Dendritic cell treated with granulocyte-macrophage colony-stimulating factor and Interleukin-4, amounts not matched to agents 40 ng/mL and 50 ng/mL, for 4 days (primary cell): Measurements from ENCODE around the gene CLK3.
"Not testable (repeated sequence)": the region's sequence is repeated elsewhere in the genome, so short reads cannot be mapped to it uniquely, and the experiment has no call there.

Experiments
- H3K27ac Mint-ChIP-seq: one replicate; pipeline ENCODE4 v1.8.0; 2022; ENCODE audit warnings: mild to moderate bottlenecking, mixed read lengths
- H3K27me3 Mint-ChIP-seq: one replicate; pipeline ENCODE4 v1.8.0; 2022; ENCODE audit warnings: mild to moderate bottlenecking, mixed read lengths
- H3K36me3 Mint-ChIP-seq: one replicate; pipeline ENCODE4 v1.8.0; 2022; ENCODE audit warnings: low read depth, mixed read lengths
- H3K4me1 Mint-ChIP-seq: one replicate; pipeline ENCODE4 v1.8.0; 2022; ENCODE audit warnings: low read depth, mixed read lengths
- H3K4me3 Mint-ChIP-seq: one replicate; pipeline ENCODE4 v1.8.0; 2022; ENCODE audit warnings: mild to moderate bottlenecking, moderate library complexity, mixed read lengths
- H3K9me3 Mint-ChIP-seq: one replicate; pipeline ENCODE4 v1.8.0; 2022; ENCODE audit warnings: mixed read lengths
- intact Hi-C: fragments of 100-400 bp; cut with micrococcal nuclease; formaldehyde crosslinking; loops from one replicate; pipeline ENCODE4 v1.15.0; 2022

Gene CLK3

GRCh38 chr15:74620636-74621545 is 5.3 kb downstream of the CLK3 start:
- no peaks in the 10 kb centered on the region for H3K9me3 Mint-ChIP-seq
- intact Hi-C loops: no loop called here
- peaks cover 63% of the 10 kb centered on the region for H3K4me1 Mint-ChIP-seq
- peaks cover 94% of the 10 kb centered on the region for H3K36me3 Mint-ChIP-seq
- peak overlapping the region; percentile 45 for H3K27ac Mint-ChIP-seq
- no peak overlapping the region for H3K4me3 Mint-ChIP-seq
- no peaks in the 10 kb centered on the region for H3K27me3 Mint-ChIP-seq

DNA sequence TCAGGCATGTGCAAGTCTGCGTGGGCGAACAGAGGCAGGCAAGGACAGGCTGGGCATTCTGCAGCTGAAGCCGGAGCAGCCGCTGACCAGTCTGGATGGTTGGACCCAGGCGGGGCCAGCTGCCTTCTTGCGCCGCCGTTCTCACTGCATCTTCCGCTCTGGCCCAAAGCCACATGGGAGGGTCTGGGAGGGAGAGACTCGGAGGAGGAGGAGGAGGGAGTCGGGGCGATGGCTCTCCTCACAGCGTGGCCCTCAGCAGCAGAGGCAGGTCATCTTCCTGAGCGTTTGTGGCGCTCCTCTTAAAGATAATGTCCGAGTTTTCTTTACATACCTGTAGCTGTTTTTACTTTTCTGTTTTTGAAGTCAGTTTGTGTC is 5.9 kb downstream of the CLK3 start:
- intact Hi-C loops: no loop called here
- Mint-ChIP-seq H3K36me3 (peaks cover 94% of the 10 kb centered on the region), H3K27me3 (no peaks in the 10 kb centered on the region), H3K27ac (no peak overlapping the region), H3K9me3 (no peaks in the 10 kb centered on the region), H3K4me3 (no peak overlapping the region), H3K4me1 (peaks cover 66% of the 10 kb centered on the region)

- H3K27me3 Mint-ChIP-seq: no peaks in the 10 kb centered on the region
- no peak overlapping the region for H3K4me3 Mint-ChIP-seq
- H3K9me3 Mint-ChIP-seq: no peaks in the 10 kb centered on the region
- peaks cover 97% of the 10 kb centered on the region for H3K36me3 Mint-ChIP-seq
- no peak overlapping the region for H3K27ac Mint-ChIP-seq
- peaks cover 66% of the 10 kb centered on the region for H3K4me1 Mint-ChIP-seq
- intact Hi-C loops: no loop called here
Measured at GRCh38 chr15:74621936-74622335, 6.3 kb downstream of the CLK3 start.

GRCh38 chr15:74622758-74623157 is 7.1 kb downstream of the CLK3 start:
- no peaks in the 10 kb centered on the region for H3K27me3 Mint-ChIP-seq
- peaks cover 66% of the 10 kb centered on the region for H3K4me1 Mint-ChIP-seq
- peaks cover 100% of the 10 kb centered on the region for H3K36me3 Mint-ChIP-seq
- intact Hi-C loops: no loop called here
- H3K4me3 Mint-ChIP-seq: no peak overlapping the region
- H3K27ac Mint-ChIP-seq: no peak overlapping the region
- no peaks in the 10 kb centered on the region for H3K9me3 Mint-ChIP-seq

DNA sequence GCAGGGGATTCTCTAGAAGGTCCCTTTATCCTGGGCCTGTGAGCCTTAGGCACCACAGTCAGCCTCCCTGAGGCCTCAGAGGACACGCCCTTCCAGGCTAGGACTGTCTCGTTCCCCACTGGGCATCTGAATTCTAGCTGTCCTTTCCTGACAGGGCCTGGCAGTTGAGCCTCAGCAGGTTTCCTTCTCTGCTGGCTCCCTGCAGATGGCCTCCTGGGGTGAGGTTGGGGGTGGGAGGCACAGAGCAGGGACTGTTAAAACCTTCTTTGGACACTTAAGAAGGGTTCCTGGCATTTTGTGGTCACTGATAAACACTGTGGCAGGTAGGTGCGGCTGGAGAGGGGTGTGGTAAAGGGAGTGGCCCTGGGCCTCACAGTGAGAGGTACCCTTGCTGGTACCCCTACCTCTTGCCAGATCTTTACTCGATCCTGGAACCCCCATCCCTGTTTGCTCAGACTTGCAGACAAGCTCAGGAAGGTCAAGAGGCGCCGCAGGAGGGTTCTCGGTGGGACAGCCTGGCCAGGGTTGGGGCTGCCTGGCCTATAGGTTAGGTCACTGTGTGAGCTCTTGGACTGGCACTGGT is 8.5 kb downstream of the CLK3 start:
- H3K9me3 Mint-ChIP-seq: no peaks in the 10 kb centered on the region
- intact Hi-C loops: no loop called here
- no peak overlapping the region for H3K27ac Mint-ChIP-seq
- H3K36me3 Mint-ChIP-seq: peaks cover 100% of the 10 kb centered on the region
- no peak overlapping the region for H3K4me3 Mint-ChIP-seq
- H3K4me1 Mint-ChIP-seq: peaks cover 66% of the 10 kb centered on the region
- no peaks in the 10 kb centered on the region for H3K27me3 Mint-ChIP-seq

DNA sequence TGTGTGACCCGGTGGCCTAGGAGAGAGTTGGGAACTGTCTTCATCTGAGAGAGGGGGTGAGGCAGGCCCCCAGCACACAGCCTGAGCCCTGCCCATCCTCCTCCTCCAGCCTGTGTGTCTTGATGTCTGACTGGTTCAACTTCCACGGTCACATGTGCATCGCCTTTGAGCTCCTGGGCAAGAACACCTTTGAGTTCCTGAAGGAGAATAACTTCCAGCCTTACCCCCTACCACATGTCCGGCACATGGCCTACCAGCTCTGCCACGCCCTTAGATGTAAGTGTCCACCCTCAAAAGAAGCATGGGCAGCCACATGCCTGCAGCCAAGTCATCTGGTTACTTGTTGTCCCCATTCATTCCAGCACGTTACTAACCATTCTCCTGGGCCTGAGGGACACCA is 10.1 kb downstream of the CLK3 start:
- peaks cover 100% of the 10 kb centered on the region for H3K36me3 Mint-ChIP-seq
- no peak overlapping the region for H3K27ac Mint-ChIP-seq
- no peaks in the 10 kb centered on the region for H3K27me3 Mint-ChIP-seq
- H3K4me3 Mint-ChIP-seq: no peak overlapping the region
- intact Hi-C loops: no loop called here
- H3K4me1 Mint-ChIP-seq: peaks cover 50% of the 10 kb centered on the region
- H3K9me3 Mint-ChIP-seq: no peaks in the 10 kb centered on the region

GRCh38 chr15:74626336-74626735 is 10.7 kb downstream of the CLK3 start:
- Mint-ChIP-seq H3K4me3 (no peak overlapping the region), H3K9me3 (no peaks in the 10 kb centered on the region), H3K27me3 (no peaks in the 10 kb centered on the region), H3K36me3 (peaks cover 100% of the 10 kb centered on the region), H3K27ac (peak overlapping the region; percentile 10), H3K4me1 (peaks cover 44% of the 10 kb centered on the region)
- intact Hi-C loops: no loop called here

GRCh38 chr15:74626752-74627692 is 11.4 kb downstream of the CLK3 start:
- H3K4me3 Mint-ChIP-seq: no peak overlapping the region
- H3K36me3 Mint-ChIP-seq: peaks cover 100% of the 10 kb centered on the region

GRCh38 chr15:74627766-74628165 is 12.1 kb downstream of the CLK3 start:
- peaks cover 35% of the 10 kb centered on the region for H3K4me1 Mint-ChIP-seq
- no peaks in the 10 kb centered on the region for H3K9me3 Mint-ChIP-seq
- H3K36me3 Mint-ChIP-seq: peaks cover 100% of the 10 kb centered on the region
- no peak overlapping the region for H3K4me3 Mint-ChIP-seq
- no peaks in the 10 kb centered on the region for H3K27me3 Mint-ChIP-seq
- H3K27ac Mint-ChIP-seq: no peak overlapping the region
- intact Hi-C loops: no loop called here

More at GRCh38 chr15:74626752-74627692, 11.4 kb downstream of the CLK3 start:
- intact Hi-C loops: no loop called here
- H3K27ac Mint-ChIP-seq: peak overlapping the region; percentile 10
- no peaks in the 10 kb centered on the region for H3K9me3 Mint-ChIP-seq
- peaks cover 40% of the 10 kb centered on the region for H3K4me1 Mint-ChIP-seq
- no peaks in the 10 kb centered on the region for H3K27me3 Mint-ChIP-seq

GRCh38 chr15:74628199-74628598 is 12.6 kb downstream of the CLK3 start:
- Mint-ChIP-seq H3K36me3 (peaks cover 100% of the 10 kb centered on the region), H3K4me1 (peaks cover 35% of the 10 kb centered on the region)
- intact Hi-C loops: no loop called here

DNA sequence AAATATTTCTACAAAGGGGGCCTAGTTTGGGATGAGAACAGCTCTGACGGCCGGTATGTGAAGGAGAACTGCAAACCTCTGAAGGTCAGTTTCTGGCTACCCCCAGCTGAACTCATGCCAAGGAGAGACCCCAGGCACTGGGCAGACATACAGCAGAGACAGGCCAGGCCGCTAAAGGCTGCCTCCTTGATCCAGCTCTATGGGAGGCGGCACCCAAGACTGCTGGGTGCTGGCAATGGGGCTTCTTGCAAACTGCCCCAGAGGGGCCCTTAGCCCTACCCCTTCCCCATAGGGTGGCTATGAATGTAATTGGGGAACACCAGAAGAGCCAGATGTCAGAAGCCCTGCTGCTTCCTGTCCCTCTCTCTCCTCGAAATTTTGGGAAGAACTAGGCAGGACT is 13.3 kb downstream of the CLK3 start:
- peaks cover 35% of the 10 kb centered on the region for H3K4me1 Mint-ChIP-seq
- H3K27ac Mint-ChIP-seq: no peak overlapping the region
- H3K27me3 Mint-ChIP-seq: no peaks in the 10 kb centered on the region
- no peaks in the 10 kb centered on the region for H3K9me3 Mint-ChIP-seq
- intact Hi-C loops: no loop called here
- H3K4me3 Mint-ChIP-seq: no peak overlapping the region
- peaks cover 97% of the 10 kb centered on the region for H3K36me3 Mint-ChIP-seq

More at GRCh38 chr15:74628199-74628598, 12.6 kb downstream of the CLK3 start:
- no peaks in the 10 kb centered on the region for H3K9me3 Mint-ChIP-seq
- H3K4me3 Mint-ChIP-seq: no peak overlapping the region
- no peaks in the 10 kb centered on the region for H3K27me3 Mint-ChIP-seq
- H3K27ac Mint-ChIP-seq: no peak overlapping the region

DNA sequence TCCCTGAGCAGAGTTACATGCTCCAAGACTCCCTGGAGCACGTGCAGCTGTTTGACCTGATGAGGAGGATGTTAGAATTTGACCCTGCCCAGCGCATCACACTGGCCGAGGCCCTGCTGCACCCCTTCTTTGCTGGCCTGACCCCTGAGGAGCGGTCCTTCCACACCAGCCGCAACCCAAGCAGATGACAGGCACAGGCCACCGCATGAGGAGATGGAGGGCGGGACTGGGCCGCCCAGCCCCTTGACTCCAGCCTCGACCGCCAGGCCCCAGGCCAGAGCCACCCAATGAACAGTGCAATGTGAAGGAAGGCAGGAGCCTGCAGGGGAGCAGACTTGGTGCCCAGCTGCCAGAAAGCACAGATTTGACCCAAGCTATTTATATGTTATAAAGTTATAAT is 14.1 kb downstream of the CLK3 start:
- intact Hi-C loops: loop anchor here (5.0 kb wide), 1 partner anchor 257 kb away; no protein-coding TSS in a partner anchor
- H3K4me3 Mint-ChIP-seq, H3K27ac Mint-ChIP-seq: not testable (repeated sequence)

GRCh38 chr15:74630284-74631086 is 14.8 kb downstream of the CLK3 start:
- H3K27ac Mint-ChIP-seq: no peak overlapping the region
- H3K4me1 Mint-ChIP-seq: peaks cover 35% of the 10 kb centered on the region
- H3K36me3 Mint-ChIP-seq: peaks cover 97% of the 10 kb centered on the region
- H3K4me3 Mint-ChIP-seq: no peak overlapping the region
- H3K9me3 Mint-ChIP-seq: no peaks in the 10 kb centered on the region
- intact Hi-C loops: loop anchor here (5.0 kb wide), 1 partner anchor 258 kb away; no protein-coding TSS in a partner anchor
- no peaks in the 10 kb centered on the region for H3K27me3 Mint-ChIP-seq

More for the DNA sequence above, 14.1 kb downstream of the CLK3 start:
- H3K4me1 Mint-ChIP-seq: peaks cover 35% of the 10 kb centered on the region
- not testable (repeated sequence) for H3K9me3 Mint-ChIP-seq, H3K27me3 Mint-ChIP-seq
- H3K36me3 Mint-ChIP-seq: peaks cover 97% of the 10 kb centered on the region
